AG04449 (cell line): Measurements from ENCODE around the gene PNPLA7.

Experiments
- CTCF ChIA-PET: fragments of 350-600 bp; formaldehyde crosslinking; extraction: SDS; loops from one replicate; lab custom pipeline; 2021; ENCODE audit warnings: antibody characterized with exemption; lab: Yijun Ruan, JAX
- POLR2A ChIA-PET: fragments of 400-600, 350-600 bp; formaldehyde crosslinking; extraction: SDS; loops from one replicate; lab custom pipeline; 2020; ENCODE audit warnings: antibody characterized with exemption, inconsistent platforms; lab: Yijun Ruan, JAX
- DNase-seq: peaks from one replicate; pipeline ENCODE4 v3.0.0-alpha.2; 2010; ENCODE audit warnings: low read depth, low spot score
- H3K4me3 ChIP-seq: 2 replicates; pipeline ENCODE4 v1.5.1; 2011; ENCODE audit warnings: low read depth, mild to moderate bottlenecking, control low read depth, low read length
- TF ChIP-seq, protein P1 (sequence below): IDR thresholded peaks from one replicate; pipeline ENCODE4 v1.5.1; 2011; ENCODE audit warnings: mild to moderate bottlenecking, moderate library complexity, low read length, control low read depth, inconsistent platforms; ENCODE audit not compliant: insufficient read depth; ENCODE audit errors: missing control alignments

Gene PNPLA7

DNA sequence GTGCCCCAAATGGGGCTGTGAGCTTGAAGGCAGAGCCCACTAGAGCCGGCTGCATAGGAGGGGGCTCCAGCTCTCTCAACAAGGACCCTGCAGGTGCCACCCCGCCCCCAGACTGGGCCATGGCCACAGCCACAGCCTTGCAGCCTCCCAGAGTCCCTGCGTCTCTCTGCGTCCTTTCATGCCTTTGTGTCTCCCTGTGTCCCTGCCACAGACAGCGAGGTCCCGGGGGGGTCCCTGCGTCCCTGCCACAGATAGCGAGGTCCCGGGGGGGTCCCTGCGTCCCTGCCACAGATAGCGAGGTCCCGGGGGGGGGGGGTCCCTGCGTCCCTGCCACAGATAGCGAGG is 120.7 kb downstream of the PNPLA7 start:
- no peak overlapping the region for H3K4me3 ChIP-seq
- ChIA-PET CTCF (no interaction called here), POLR2A (no interaction called here)
- no peak for DNase-seq
- TF ChIP-seq, protein P1, sequence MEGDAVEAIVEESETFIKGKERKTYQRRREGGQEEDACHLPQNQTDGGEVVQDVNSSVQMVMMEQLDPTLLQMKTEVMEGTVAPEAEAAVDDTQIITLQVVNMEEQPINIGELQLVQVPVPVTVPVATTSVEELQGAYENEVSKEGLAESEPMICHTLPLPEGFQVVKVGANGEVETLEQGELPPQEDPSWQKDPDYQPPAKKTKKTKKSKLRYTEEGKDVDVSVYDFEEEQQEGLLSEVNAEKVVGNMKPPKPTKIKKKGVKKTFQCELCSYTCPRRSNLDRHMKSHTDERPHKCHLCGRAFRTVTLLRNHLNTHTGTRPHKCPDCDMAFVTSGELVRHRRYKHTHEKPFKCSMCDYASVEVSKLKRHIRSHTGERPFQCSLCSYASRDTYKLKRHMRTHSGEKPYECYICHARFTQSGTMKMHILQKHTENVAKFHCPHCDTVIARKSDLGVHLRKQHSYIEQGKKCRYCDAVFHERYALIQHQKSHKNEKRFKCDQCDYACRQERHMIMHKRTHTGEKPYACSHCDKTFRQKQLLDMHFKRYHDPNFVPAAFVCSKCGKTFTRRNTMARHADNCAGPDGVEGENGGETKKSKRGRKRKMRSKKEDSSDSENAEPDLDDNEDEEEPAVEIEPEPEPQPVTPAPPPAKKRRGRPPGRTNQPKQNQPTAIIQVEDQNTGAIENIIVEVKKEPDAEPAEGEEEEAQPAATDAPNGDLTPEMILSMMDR = no peak

DNA sequence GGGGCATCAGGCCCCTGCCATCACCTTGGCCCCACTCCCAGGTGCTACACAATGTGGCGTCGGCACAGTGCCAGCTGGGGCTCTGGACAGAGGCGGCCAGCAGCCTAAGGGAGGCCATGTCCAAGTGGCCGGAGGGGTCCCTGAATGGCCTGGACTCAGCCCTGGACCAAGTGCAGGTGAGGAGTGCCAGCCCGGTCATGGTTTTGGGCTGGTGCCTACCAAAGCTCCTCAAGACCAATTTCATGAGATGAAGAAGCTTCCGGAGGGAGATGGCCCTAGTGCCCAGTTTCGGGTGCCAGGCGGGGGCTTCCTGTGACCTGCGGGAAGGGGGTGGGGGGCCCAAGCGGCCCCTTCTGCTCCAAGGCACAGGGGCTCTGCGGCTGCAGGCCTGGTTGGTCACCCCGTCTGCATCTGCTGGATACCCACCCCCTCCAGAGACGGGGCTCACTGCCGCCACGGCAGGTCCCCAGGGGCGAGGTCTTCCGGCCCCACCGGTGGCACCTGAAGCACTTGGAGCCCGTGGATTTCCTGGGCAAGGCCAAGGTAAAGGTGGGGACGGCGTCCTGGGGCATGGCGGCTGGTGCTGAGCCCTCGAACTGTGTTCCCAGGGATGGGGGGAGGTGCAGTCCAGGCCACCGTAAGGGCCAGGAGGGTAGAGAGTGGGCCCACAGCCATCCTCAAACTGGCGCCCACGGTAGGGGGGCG is 121.2 kb downstream of the PNPLA7 start:
- ChIA-PET CTCF (no interaction called here), POLR2A (no interaction called here)
- TF ChIP-seq, protein P1 = no peak
- no peak for DNase-seq
- H3K4me3 ChIP-seq = no peak overlapping the region

DNA sequence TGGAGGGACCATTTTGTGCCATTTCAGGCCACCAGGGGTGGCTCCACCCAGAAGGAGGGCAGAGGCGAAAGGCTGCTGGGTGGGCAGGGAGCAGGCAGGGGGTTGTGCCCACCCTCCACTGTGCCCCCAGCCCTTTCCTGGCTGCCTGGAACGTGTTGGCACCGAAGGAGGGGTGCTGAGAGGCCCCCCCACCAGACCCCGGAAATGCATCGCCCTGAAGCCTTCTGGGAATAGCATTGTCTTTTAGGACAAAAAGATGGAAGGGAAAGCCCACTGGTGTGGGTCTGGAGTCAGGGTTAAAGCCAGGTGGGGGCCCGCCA is 121.9 kb downstream of the PNPLA7 start:
- no peak overlapping the region for H3K4me3 ChIP-seq
- POLR2A ChIA-PET = no interaction called here
- CTCF ChIA-PET = no interaction called here
- no peak for DNase-seq
- TF ChIP-seq, protein P1 = no peak

DNA sequence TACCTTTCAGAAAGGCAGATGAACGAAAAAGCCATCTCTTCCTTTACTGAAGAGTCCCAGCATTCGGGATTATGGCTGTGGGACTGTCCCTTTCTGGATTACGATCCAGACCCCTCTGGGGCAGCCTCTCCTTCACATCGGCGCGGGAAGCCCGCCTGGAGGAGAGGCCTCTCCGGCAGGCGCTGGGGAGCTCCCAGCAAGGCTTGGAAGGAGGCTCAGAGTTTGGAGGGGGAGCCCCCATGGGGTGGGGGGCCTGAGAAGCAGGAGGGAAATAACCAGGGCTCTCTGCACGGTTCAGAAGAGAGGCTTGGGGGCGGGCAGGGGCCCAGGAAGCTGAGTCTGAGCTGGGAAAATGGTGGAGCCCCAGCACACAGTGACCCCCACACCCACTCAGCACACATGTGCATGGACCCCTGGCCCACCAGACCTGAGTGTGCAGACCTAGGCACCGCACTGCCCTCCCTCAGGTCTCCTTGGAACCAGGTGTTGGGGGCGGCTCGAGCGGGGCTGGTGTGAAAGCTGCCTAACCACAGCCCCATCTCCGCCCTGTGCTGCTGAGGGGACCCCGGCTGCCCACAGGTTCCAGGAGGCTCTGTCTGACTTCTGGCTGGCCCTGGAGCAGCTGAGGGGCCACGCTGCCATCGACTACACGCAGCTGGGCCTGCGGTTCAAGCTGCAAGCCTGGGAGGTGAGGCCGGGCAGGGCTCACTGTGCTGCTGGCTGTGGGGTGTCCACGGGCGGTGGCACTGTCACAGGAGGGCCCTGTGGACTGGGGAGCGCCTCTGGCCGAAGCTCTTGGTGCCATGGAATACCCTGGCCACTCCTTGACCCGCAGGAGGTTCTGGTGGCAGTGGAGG is 122.5 kb downstream of the PNPLA7 start:
- CTCF ChIA-PET = interaction anchor here (0.6 to 0.7 kb wide), 2 partner anchors 16 to 165 kb away, joined by 3 read pairs; no protein-coding TSS in a partner anchor

DNA sequence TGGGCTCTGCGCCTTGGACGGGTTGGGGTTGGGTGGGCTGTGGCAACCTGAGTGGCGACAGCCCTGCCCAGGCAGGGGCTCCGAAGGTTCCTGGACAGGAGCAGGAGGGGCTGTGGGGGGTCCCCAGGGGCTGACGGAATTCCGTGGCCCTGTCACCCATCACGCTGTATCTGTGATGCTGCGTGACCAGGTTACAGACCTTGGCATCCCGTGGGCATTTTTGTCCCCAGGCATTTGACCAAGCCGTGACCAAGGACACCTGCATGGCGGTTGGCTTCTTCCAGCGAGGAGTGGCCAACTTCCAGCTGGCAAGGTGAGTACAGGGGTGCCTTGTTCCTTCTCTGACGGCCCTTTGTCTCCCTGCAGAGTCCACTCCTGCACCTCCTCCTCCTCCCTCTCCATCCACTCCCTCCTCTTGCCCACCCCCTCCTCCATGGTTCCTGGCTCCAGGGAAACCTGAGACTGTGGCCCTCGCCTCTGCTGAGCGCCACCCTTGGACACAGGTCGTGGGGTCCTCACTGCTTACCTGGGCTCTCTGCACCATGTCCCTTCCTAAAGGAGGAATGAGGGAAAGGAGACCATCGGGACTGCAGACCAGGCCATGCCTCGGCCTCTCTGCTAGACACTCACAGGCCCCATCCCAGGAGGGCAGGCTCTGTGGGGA is 124.1 kb downstream of the PNPLA7 start:
- DNase-seq = no peak
- TF ChIP-seq, protein P1 = no peak
- ChIA-PET CTCF (interaction anchor here (3.6 kb wide), 1 partner anchor 29 kb away, joined by 25 read pairs; no protein-coding TSS in a partner anchor), POLR2A (no interaction called here)
- no peak overlapping the region for H3K4me3 ChIP-seq

More for the DNA sequence above, 122.5 kb downstream of the PNPLA7 start:
- POLR2A ChIA-PET = no interaction called here
- TF ChIP-seq, protein P1 = no peak
- H3K4me3 ChIP-seq = no peak overlapping the region
- DNase-seq = no peak
